Esophagus muscularis mucosa (tissue), 4 donors: ENCODE data around the gene FAM9A. TPM values are rescaled to one million over a fixed set of nuclear protein-coding genes. Genes with fewer than 3 reads are reported as not detected.

ENCODE experiments used
- DNase-seq: peaks from one replicate; pipeline ENCODE4 v3.0.0-alpha.2; 2017; ENCODE audit errors: extremely low spot score
- H3K27ac ChIP-seq, 4 donors: fragments of 200-600 bp; sonication (generic); replicated peaks in 1 of 4; 1 replicate in 3 of 4; 2 replicates in 1 of 4; pipeline ENCODE4 v1.5.1; 2016 to 2019; ENCODE audit warnings: mild to moderate bottlenecking in 1 of 4
- H3K27me3 ChIP-seq, 4 donors: fragments of 200-600 bp; sonication (generic); one replicate each; pipeline versions ENCODE4 v1.5.1 to v1.6.0; 2016 to 2019
- H3K36me3 ChIP-seq, 4 donors: fragments of 200-600 bp; sonication (generic); one replicate each; pipeline ENCODE4 v1.5.1; 2016 to 2019
- H3K4me1 ChIP-seq, 4 donors: fragments of 200-600 bp; sonication (generic); one replicate each; pipeline ENCODE4 v1.5.1; 2016 to 2019
- H3K4me3 ChIP-seq, 4 donors: fragments of 200-600 bp; sonication (generic); 1 replicate in 2 of 4; 2 replicates in 2 of 4; pipeline ENCODE4 v1.5.1; 2016 to 2019; ENCODE audit warnings: mild to moderate bottlenecking in 4 of 4, moderate library complexity in 1 of 4
- H3K9me3 ChIP-seq, 4 donors: fragments of 200-600 bp; sonication (generic); 1 replicate in 3 of 4; 2 replicates in 1 of 4; pipeline ENCODE4 v1.5.1; 2016 to 2019
- CTCF ChIP-seq, 3 experiments: fragments of 200-600 bp in 2 of 3; fragments of 450-650 bp in 1 of 3; sonication (generic) in 2 of 3; IDR thresholded peaks; one replicate each; pipeline ENCODE4 v1.5.1; 2017 to 2019; ENCODE audit warnings: antibody characterized with exemption in 3 of 3, mild to moderate bottlenecking in 2 of 3, moderate library complexity in 1 of 3
- EP300 ChIP-seq: sonication (generic); formaldehyde crosslinking; IDR thresholded peaks from one replicate; pipeline ENCODE4 v1.6.1; 2017; ENCODE audit warnings: antibody characterized with exemption
- POLR2A ChIP-seq: fragments of 450-650 bp; IDR thresholded peaks from one replicate; pipeline ENCODE4 v1.6.1; 2017; ENCODE audit warnings: antibody characterized with exemption, moderate library complexity, mild to moderate bottlenecking, low read depth
- POLR2AphosphoS5 ChIP-seq, 2 donors: sonication (generic); formaldehyde crosslinking; IDR thresholded peaks; one replicate each; pipeline ENCODE4 v1.6.1; 2017; ENCODE audit warnings: antibody characterized with exemption in 2 of 2
- WGBS: methylation state at CpG from one replicate; pipeline ENCODE4 v1.1.5; 2018; 5-methylcytosine and 5-hydroxymethylcytosine counted together
- intact Hi-C: fragments of 100-400 bp; cut with DNase I; formaldehyde crosslinking; loops from one replicate; pipeline ENCODE4 v1.15.1; 2023
- total RNA-seq, 4 donors: library from RNA; depleted of rRNA; stranded (reverse); fragments of >200 nt; gene quantifications; one replicate each; pipeline versions ENCODE4 v1.1.0 to v1.2.1, GENCODE V29; 2016

The FAM9A gene
- total RNA-seq, 4 donors from 2014 or later = not detected

- H3K27ac ChIP-seq = no peak overlapping the region
- H3K4me3 ChIP-seq = no peak overlapping the region
- TF ChIP-seq EP300 (no peak), POLR2AphosphoS5 (IDR thresholded peaks at IDR 0.05) (no peak), POLR2A (no peak), CTCF (IDR thresholded peaks at IDR 0.05) (no peak)
- WGBS = 43% methylated on average over 1 of the region's 1 CpG
- no peaks in the 10 kb centered on the region for H3K36me3 ChIP-seq
- intact Hi-C loops = no loop called here
- no peaks in the 10 kb centered on the region for H3K9me3 ChIP-seq
- H3K4me1 ChIP-seq = peaks cover 0 to 6% (median 3%) of the 10 kb centered on the region in 4 donors
- no peak for DNase-seq
- peaks cover 0 to 5% (median 0%) of the 10 kb centered on the region in 4 donors for H3K27me3 ChIP-seq
Observed at GRCh38 chrX:8844157-8844556, 43.0 kb upstream of the FAM9A start.

GRCh38 chrX:8841911-8842310, 40.7 kb upstream of the FAM9A start:
- Histone ChIP-seq H3K4me3 (no peak overlapping the region), H3K36me3 (no peaks in the 10 kb centered on the region), H3K27ac (no peak overlapping the region), H3K4me1 (no peaks in the 10 kb centered on the region), H3K9me3 (no peaks in the 10 kb centered on the region), H3K27me3 (peaks cover 0 to 5% (median 0%) of the 10 kb centered on the region in 4 donors)
- 78% methylated on average over 6 of the region's 6 CpGs for WGBS
- no peak for DNase-seq
- intact Hi-C loops = no loop called here
- TF ChIP-seq POLR2A (no peak), POLR2AphosphoS5 (IDR thresholded peaks at IDR 0.05) (no peak)

DNA sequence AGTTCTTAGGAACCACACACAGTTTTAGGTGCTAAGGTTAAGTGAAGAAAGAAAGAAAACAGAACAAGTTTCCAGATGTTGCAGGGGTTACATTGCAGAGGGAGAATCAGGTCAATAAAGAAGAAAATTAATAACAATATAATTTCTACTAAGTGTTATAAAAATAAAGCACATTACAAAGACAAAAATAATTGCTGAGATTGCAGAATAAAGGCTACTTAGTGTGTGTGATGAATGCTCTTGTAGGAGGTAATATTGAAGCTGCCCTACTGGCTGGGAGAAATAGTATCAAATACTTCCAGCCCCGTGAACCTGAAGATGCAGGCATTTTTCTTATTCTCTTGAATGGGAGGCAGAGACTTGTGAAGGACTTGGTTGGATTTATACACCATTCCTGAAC, 33.2 kb upstream of the FAM9A start:
- no peaks in the 10 kb centered on the region for H3K4me1 ChIP-seq
- no peak for DNase-seq
- no peaks in the 10 kb centered on the region for H3K27me3 ChIP-seq
- H3K27ac ChIP-seq = no peak overlapping the region
- H3K4me3 ChIP-seq = no peak overlapping the region
- H3K36me3 ChIP-seq = no peaks in the 10 kb centered on the region
- H3K9me3 ChIP-seq = no peaks in the 10 kb centered on the region
- 69% methylated on average over 1 of the region's 1 CpG for WGBS
- TF ChIP-seq CTCF (IDR thresholded peaks at IDR 0.05) (no peak), POLR2AphosphoS5 (IDR thresholded peaks at IDR 0.05) (no peak), EP300 (no peak), POLR2A (no peak)
- intact Hi-C loops = no loop called here

DNA sequence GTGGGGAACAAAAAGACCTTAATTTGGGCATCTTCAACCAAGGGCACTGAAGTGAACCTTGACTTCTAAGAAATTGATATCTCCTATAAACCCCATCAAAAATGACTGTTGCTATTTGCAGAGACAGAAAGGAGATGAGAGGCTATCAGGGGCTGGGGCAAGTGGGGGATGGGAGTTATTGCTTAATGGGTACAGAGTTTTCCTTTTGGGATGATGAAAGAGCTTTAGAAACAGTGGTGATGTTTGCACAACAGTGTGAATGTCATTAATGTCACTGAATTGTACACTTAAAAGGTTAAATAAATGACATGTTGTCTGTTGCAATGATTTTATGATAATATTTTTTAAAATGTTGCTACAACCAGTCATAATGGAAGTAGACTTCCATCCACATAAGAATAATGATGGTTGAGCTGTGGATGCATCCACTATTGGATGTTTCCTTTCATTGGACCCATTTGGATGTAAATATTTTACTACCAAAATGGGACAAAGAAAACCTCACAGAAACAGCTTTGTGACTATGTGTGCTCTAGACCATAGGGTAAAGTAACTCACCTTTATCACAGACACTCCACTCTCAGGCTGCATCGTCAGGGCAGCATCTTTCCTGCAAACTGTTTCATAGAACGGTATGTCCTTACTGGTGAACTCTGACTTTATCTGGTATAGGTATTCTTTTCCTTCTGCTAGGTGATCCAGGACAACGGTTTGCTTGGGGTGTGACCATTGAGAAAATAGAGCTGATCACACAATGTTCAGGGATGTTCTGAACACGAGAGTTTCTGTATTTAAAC, 31.6 kb upstream of the FAM9A start:
- Histone ChIP-seq H3K27ac (no peak overlapping the region), H3K27me3 (no peaks in the 10 kb centered on the region), H3K9me3 (no peaks in the 10 kb centered on the region), H3K4me1 (no peaks in the 10 kb centered on the region), H3K36me3 (no peaks in the 10 kb centered on the region), H3K4me3 (no peak overlapping the region)
- no peak for TF ChIP-seq POLR2AphosphoS5 (IDR thresholded peaks at IDR 0.05)
- no peak for TF ChIP-seq CTCF (IDR thresholded peaks at IDR 0.05)
- TF ChIP-seq POLR2A = no peak
- no peak for TF ChIP-seq EP300
- no peak for DNase-seq
- 82% methylated on average over 4 of the region's 4 CpGs for WGBS
- intact Hi-C loops = no loop called here

DNA sequence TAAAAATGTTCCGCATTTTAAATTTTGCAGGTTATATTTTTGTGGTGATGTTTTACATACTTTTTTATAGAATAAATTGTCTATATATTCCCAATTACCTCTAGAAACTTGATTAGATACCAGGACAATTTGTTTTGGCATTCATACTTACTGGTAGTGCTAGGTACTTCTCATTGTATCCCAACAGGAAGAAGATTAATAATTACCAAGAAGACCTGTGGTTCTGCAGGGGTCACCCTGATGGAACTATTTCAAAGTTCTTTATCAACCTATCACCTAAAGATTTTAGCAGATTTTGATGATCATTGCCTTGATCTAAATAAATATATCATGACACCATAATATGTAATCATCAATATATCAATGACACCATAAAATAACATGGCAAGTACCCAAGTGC, 22.5 kb upstream of the FAM9A start:
- Histone ChIP-seq H3K36me3 (no peaks in the 10 kb centered on the region), H3K27me3 (no peaks in the 10 kb centered on the region), H3K4me3 (no peak overlapping the region), H3K27ac (no peak overlapping the region), H3K9me3 (no peaks in the 10 kb centered on the region), H3K4me1 (no peaks in the 10 kb centered on the region)
- WGBS = 78% methylated on average over 1 of the region's 1 CpG
- no peak for TF ChIP-seq EP300
- no peak for TF ChIP-seq POLR2A
- no peak for TF ChIP-seq POLR2AphosphoS5 (IDR thresholded peaks at IDR 0.05)
- no peak for TF ChIP-seq CTCF (IDR thresholded peaks at IDR 0.05)
- no peak for DNase-seq
- intact Hi-C loops = no loop called here
